Prostate gland (tissue), 2 donors: Measurements from ENCODE around the gene POMGNT1. TPM values are rescaled to one million over a fixed set of nuclear protein-coding genes. Genes with fewer than 3 reads are reported as not detected.

Experiments used
- DNase-seq: peaks from one replicate; pipeline ENCODE4 v3.0.0-alpha.2; 2019; ENCODE audit warnings: low spot score
- H3K27ac ChIP-seq, 2 donors: fragments of 200-600 bp; sonication (generic); 2 replicates each; pipeline ENCODE4 v1.5.1; 2017 to 2019
- H3K27me3 ChIP-seq: fragments of 200-600 bp; sonication (generic); replicated peaks from 2 replicates; pipeline ENCODE4 v1.5.1; 2019; ENCODE audit not compliant: insufficient read depth
- H3K36me3 ChIP-seq, 2 donors: fragments of 200-600 bp; sonication (generic); 1 replicate in 1 of 2; 2 replicates in 1 of 2; pipeline versions ENCODE4 v1.5.1 to v1.8.1; 2017 to 2019
- H3K4me1 ChIP-seq: fragments of 200-600 bp; sonication (generic); replicated peaks from 2 replicates; pipeline ENCODE4 v1.5.1; 2019
- H3K4me3 ChIP-seq, 2 donors: fragments of 200-600 bp; sonication (generic); 2 replicates each; pipeline ENCODE4 v1.5.1; 2017 to 2019
- H3K9me3 ChIP-seq: fragments of 200-600 bp; sonication (generic); 2 replicates; pipeline ENCODE4 v1.5.1; 2017
- POLR2A ChIP-seq: fragments of 450-650 bp; IDR thresholded peaks from one replicate; pipeline ENCODE4 v1.6.1; 2016; ENCODE audit warnings: antibody characterized with exemption, mild to moderate bottlenecking
- POLR2AphosphoS5 ChIP-seq: sonication (generic); formaldehyde crosslinking; IDR thresholded peaks from one replicate; pipeline ENCODE4 v1.6.1; 2017; ENCODE audit warnings: antibody characterized with exemption
- WGBS: methylation state at CpG from one replicate; pipeline ENCODE4 v1.1.5; 2018; 5-methylcytosine and 5-hydroxymethylcytosine counted together
- intact Hi-C: fragments of 100-400 bp; cut with DNase I; formaldehyde crosslinking; loops from one replicate; pipeline ENCODE4 v1.14.2; 2022
- total RNA-seq, 2 donors: library from RNA; depleted of rRNA; stranded (reverse); fragments of >200 nt; gene quantifications; one replicate each; pipeline ENCODE4 v1.1.0, GENCODE V29; 2016
- TF ChIP-seq, protein P1 (sequence below), 4 experiments: fragments of 200-600 bp in 2 of 4; fragments of 450-650 bp in 2 of 4; sonication (generic) in 2 of 4; IDR thresholded peaks; 1 replicate in 3 of 4; 2 replicates in 1 of 4; pipeline ENCODE4 v1.5.1; 2016 to 2019; ENCODE audit warnings: antibody characterized with exemption in 4 of 4, mild to moderate bottlenecking in 2 of 4, moderate library complexity in 2 of 4

Gene POMGNT1
- total RNA-seq, 2 donors from 2014 or later = 106 to 120 TPM

DNA sequence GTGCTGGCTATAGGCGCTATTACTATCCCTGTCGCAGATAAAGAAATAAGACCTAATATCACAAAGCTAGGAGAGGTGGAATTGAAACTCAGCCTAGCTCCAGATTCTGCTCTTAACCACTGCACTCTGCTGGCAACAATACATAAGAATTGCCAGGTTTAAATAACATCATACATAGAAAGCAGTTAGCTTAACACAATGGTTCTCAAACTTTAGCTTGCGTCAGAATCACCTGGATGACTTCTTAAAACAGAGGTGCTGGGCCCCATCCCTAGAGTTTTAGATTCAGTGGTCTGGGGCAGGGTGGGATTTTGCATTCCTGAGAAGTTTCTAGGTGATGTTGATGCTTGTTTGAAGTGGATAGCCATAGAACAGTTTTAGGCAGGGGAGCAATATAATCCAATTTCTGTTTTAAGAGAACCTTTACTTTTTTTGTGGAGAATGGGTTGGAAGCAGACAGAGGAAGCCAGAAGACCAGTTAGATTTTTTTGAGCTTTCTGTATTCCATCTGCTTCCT is 1.1 kb upstream of the POMGNT1 start:
- H3K27me3 ChIP-seq = no peaks in the 10 kb centered on the region
- no peak overlapping the region for H3K4me3 ChIP-seq
- 66% methylated on average over 3 of the region's 3 CpGs for WGBS
- TF ChIP-seq POLR2AphosphoS5 (no peak), POLR2A (no peak)
- TF ChIP-seq, protein P1, sequence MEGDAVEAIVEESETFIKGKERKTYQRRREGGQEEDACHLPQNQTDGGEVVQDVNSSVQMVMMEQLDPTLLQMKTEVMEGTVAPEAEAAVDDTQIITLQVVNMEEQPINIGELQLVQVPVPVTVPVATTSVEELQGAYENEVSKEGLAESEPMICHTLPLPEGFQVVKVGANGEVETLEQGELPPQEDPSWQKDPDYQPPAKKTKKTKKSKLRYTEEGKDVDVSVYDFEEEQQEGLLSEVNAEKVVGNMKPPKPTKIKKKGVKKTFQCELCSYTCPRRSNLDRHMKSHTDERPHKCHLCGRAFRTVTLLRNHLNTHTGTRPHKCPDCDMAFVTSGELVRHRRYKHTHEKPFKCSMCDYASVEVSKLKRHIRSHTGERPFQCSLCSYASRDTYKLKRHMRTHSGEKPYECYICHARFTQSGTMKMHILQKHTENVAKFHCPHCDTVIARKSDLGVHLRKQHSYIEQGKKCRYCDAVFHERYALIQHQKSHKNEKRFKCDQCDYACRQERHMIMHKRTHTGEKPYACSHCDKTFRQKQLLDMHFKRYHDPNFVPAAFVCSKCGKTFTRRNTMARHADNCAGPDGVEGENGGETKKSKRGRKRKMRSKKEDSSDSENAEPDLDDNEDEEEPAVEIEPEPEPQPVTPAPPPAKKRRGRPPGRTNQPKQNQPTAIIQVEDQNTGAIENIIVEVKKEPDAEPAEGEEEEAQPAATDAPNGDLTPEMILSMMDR (IDR thresholded peaks at IDR 0.05) = no peak
- H3K9me3 ChIP-seq = no peaks in the 10 kb centered on the region
- intact Hi-C loops = no loop called here
- no peak for DNase-seq
- H3K36me3 ChIP-seq = no peaks in the 10 kb centered on the region
- H3K27ac ChIP-seq = peak overlapping the region in 1 of 2 donors; percentile 82
- H3K4me1 ChIP-seq = peaks cover 10% of the 10 kb centered on the region

DNA sequence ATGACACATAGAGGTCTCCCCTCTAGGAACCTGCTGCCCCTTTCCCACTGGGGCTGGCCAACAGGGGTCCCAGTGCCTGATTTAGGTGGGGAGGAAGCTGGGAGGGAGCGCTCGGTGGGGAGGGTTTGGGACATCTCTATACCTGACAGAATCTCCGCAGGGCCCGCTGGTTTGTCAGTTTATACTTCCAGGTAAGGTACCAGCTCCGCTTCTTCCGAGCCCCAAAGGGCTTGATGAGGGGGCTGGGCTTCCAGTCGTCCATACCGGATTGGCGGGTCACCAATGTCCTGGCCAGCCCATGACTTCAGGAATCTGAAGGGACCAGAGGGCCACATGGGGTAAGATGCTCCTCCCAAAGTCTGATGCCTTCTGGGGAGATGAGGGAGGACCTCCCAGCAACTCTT is 672 bp downstream of the POMGNT1 start:
- Histone ChIP-seq H3K27me3 (no peaks in the 10 kb centered on the region), H3K27ac (peak overlapping the region; percentile 82 to 88), H3K4me3 (peak overlapping the region; percentile 52 to 59), H3K4me1 (peaks cover 10% of the 10 kb centered on the region), H3K9me3 (no peaks in the 10 kb centered on the region), H3K36me3 (no peaks in the 10 kb centered on the region)
- no peak for DNase-seq
- no peak for TF ChIP-seq POLR2A
- TF ChIP-seq, protein P1 (IDR thresholded peaks at IDR 0.05) = no peak
- TF ChIP-seq POLR2AphosphoS5 = no peak
- intact Hi-C loops = no loop called here
- 46% methylated on average over 9 of the region's 9 CpGs for WGBS

DNA sequence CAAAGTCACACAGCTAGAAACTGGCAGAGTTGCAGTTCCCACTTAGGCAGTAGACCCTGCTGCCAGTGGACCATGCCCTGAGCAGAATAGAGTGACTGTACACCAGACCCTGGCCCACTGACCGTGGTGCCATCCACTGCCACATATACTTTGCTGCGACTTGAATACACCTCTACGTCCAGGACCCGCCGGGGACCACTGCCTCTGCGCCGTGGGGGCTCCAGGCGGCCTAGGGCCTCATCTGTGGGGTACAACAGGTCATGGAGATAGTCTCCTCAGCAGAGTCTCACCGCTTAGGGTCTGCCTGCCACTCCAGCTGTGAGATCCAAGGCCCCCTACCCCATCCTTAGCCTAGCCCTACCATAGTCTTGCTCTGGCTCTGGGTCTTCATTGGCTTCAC is 1.6 kb downstream of the POMGNT1 start:
- no peak overlapping the region for H3K4me3 ChIP-seq
- H3K27ac ChIP-seq = peak overlapping the region in 1 of 2 donors; percentile 82
- peaks cover 10% of the 10 kb centered on the region for H3K4me1 ChIP-seq
- no peak for TF ChIP-seq POLR2AphosphoS5
- TF ChIP-seq, protein P1 (IDR thresholded peaks at IDR 0.05) = no peak
- no peak for TF ChIP-seq POLR2A
- 93% methylated on average over 9 of the region's 9 CpGs for WGBS
- DNase-seq = no peak
- no peaks in the 10 kb centered on the region for H3K27me3 ChIP-seq
- no peaks in the 10 kb centered on the region for H3K9me3 ChIP-seq
- peaks cover 0 to 4% of the 10 kb centered on the region in 2 donors for H3K36me3 ChIP-seq
- intact Hi-C loops = no loop called here

GRCh38 chr1:46194641-46195193 is 3.5 kb downstream of the POMGNT1 start:
- no peak overlapping the region for H3K4me3 ChIP-seq
- WGBS = 67% methylated on average over 5 of the region's 5 CpGs
- no peaks in the 10 kb centered on the region for H3K27me3 ChIP-seq
- H3K9me3 ChIP-seq = no peaks in the 10 kb centered on the region
- intact Hi-C loops = no loop called here
- DNase-seq = no peak
- peaks cover 0 to 4% of the 10 kb centered on the region in 2 donors for H3K36me3 ChIP-seq
- no peak overlapping the region for H3K27ac ChIP-seq
- peaks cover 10% of the 10 kb centered on the region for H3K4me1 ChIP-seq
- TF ChIP-seq POLR2AphosphoS5 (no peak), POLR2A (no peak)
- TF ChIP-seq, protein P1 (IDR thresholded peaks at IDR 0.05) = no peak

GRCh38 chr1:46193984-46194570 is 4.2 kb downstream of the POMGNT1 start:
- Histone ChIP-seq H3K27me3 (no peaks in the 10 kb centered on the region), H3K9me3 (no peaks in the 10 kb centered on the region), H3K4me1 (peaks cover 13% of the 10 kb centered on the region), H3K27ac (no peak overlapping the region), H3K4me3 (no peak overlapping the region), H3K36me3 (peaks cover 0 to 4% of the 10 kb centered on the region in 2 donors)
- 73% methylated on average over 4 of the region's 9 CpGs for WGBS
- intact Hi-C loops = no loop called here
- TF ChIP-seq POLR2A (no peak), POLR2AphosphoS5 (no peak)
- TF ChIP-seq, protein P1 (IDR thresholded peaks at IDR 0.05) = no peak
- no peak for DNase-seq
